Natural killer cell (primary cell): ENCODE results near the gene OR6J1. TPM values are rescaled to one million over a fixed set of nuclear protein-coding genes. Genes with fewer than 3 reads are reported as not detected.
"Not testable (repeated sequence)": the region's sequence is repeated elsewhere in the genome, so short reads cannot be mapped to it uniquely, and the experiment has no call there.

ENCODE experiments used
- ATAC-seq, 3 donors: fragments of 150-1000 bp in 2 of 3; fragments of 200-7000 bp in 1 of 3; cut with Tn5 transposase; 1 replicate in 1 of 3; 2 replicates in 2 of 3; pipeline ENCODE4 v1.10.0; 2021; ENCODE audit warnings: mild to moderate bottlenecking in 2 of 3, moderate library complexity in 2 of 3
- DNase-seq, 2 donors: peaks; one replicate each; pipeline versions ENCODE4 v3.0.0 to v3.0.0-alpha.2; 2013 to 2021; ENCODE audit warnings: mixed read lengths in 1 of 2
- H3K27ac ChIP-seq: one replicate; pipeline ENCODE4 v1.5.1; 2013; ENCODE audit warnings: mild to moderate bottlenecking, low read length
- H3K27me3 ChIP-seq: one replicate; pipeline ENCODE4 v1.6.1; 2013; ENCODE audit warnings: low read length; ENCODE audit not compliant: control insufficient read depth, insufficient read depth
- H3K36me3 ChIP-seq: one replicate; pipeline ENCODE4 v1.6.1; 2013; ENCODE audit warnings: low read length; ENCODE audit not compliant: control insufficient read depth, insufficient read depth
- H3K4me1 ChIP-seq: one replicate; pipeline ENCODE4 v1.6.1; 2013; ENCODE audit warnings: low read length; ENCODE audit not compliant: control insufficient read depth, insufficient read depth
- H3K4me3 ChIP-seq: one replicate; pipeline ENCODE4 v1.5.1; 2013; ENCODE audit warnings: low read length
- H3K9me3 ChIP-seq: one replicate; pipeline ENCODE4 v1.6.1; 2013; ENCODE audit warnings: low read length; ENCODE audit not compliant: control insufficient read depth, insufficient read depth
- H3K27ac Mint-ChIP-seq, 2 donors: one replicate each; pipeline ENCODE4 v1.8.0; 2022; ENCODE audit warnings: mild to moderate bottlenecking in 2 of 2, mixed read lengths in 2 of 2, moderate library complexity in 1 of 2
- H3K27me3 Mint-ChIP-seq, 2 donors: one replicate each; pipeline ENCODE4 v1.8.0; 2022; ENCODE audit warnings: low read depth in 2 of 2, mixed read lengths in 2 of 2
- H3K36me3 Mint-ChIP-seq: one replicate; pipeline ENCODE4 v1.8.0; 2022; ENCODE audit warnings: mixed read lengths
- H3K4me1 Mint-ChIP-seq, 2 donors: one replicate each; pipeline ENCODE4 v1.8.0; 2022; ENCODE audit warnings: mixed read lengths in 2 of 2
- H3K4me3 Mint-ChIP-seq: one replicate; pipeline ENCODE4 v1.8.0; 2022; ENCODE audit warnings: mild to moderate bottlenecking, moderate library complexity, mixed read lengths
- H3K9me3 Mint-ChIP-seq, 2 donors: one replicate each; pipeline ENCODE4 v1.8.0; 2022; ENCODE audit warnings: mixed read lengths in 2 of 2
- WGBS: methylation state at CpG from one replicate; pipeline ENCODE4 v1.1.7; 2013; ENCODE audit warnings: missing lambda C conversion rate; ENCODE audit not compliant: insufficient coverage; 5-methylcytosine and 5-hydroxymethylcytosine counted together
- intact Hi-C: fragments of 100-400 bp; cut with micrococcal nuclease; formaldehyde crosslinking; loops from one replicate; pipeline ENCODE4 v1.14.2; 2022
- total RNA-seq, 4 donors: library from RNA; stranded (reverse); fragments of 120-200 nt in 1 of 4; gene quantifications; one replicate each; pipeline versions ENCODE4 v1.2.3 to v1.2.4, GENCODE V29; 2013 to 2022
- TF ChIP-seq, protein P1 (sequence below): fragments of 200-600 bp; IDR thresholded peaks from one replicate; pipeline ENCODE4 v1.8.0; 2022; ENCODE audit warnings: antibody characterized with exemption

OR6J1 gene
- total RNA-seq, 3 donors from 2014 or later (not counting 1 experiment from before 2014, with no cell fraction given), result not detected

DNA sequence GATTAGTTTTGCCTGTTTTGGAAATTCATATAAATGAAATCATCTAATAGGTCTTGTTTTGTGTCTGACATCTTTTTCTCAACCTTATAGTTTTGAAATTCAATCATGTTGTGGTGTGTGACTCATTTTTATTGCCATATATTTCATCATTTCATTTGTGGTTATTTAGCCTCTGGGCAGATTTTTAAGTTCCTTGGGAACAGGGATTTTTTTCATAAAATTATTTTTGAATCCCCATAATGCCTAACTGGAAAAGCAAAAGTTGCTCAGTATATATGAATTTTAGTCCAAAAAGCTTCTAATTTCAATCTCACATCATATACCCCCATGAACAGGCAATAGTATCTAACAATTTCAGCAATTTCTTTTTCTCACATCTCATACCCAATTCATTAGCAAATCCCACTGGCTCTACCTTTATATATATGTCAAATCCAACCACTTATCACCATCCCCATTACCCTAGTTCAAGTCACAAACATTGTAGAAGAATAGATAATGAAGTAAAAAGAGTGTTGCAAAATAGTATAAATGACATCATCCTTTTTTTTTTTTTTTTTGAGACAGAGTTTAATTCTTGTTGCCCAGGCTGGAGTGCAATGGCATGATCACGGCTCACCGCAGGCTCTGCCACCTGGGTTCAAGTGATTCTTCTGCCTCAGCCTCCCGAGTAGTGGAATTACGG is 2.6 kb upstream of the OR6J1 start:
- Mint-ChIP-seq H3K9me3 (no peaks in the 10 kb centered on the region), H3K4me1 (no peaks in the 10 kb centered on the region), H3K27ac (no peak overlapping the region), H3K36me3 (no peaks in the 10 kb centered on the region), H3K4me3 (no peak overlapping the region), H3K27me3 (peaks cover 2 to 10% of the 10 kb centered on the region in 2 donors)
- intact Hi-C loops, result no loop called here
- ATAC-seq (no peak), DNase-seq (no peak)
- TF ChIP-seq, protein P1, sequence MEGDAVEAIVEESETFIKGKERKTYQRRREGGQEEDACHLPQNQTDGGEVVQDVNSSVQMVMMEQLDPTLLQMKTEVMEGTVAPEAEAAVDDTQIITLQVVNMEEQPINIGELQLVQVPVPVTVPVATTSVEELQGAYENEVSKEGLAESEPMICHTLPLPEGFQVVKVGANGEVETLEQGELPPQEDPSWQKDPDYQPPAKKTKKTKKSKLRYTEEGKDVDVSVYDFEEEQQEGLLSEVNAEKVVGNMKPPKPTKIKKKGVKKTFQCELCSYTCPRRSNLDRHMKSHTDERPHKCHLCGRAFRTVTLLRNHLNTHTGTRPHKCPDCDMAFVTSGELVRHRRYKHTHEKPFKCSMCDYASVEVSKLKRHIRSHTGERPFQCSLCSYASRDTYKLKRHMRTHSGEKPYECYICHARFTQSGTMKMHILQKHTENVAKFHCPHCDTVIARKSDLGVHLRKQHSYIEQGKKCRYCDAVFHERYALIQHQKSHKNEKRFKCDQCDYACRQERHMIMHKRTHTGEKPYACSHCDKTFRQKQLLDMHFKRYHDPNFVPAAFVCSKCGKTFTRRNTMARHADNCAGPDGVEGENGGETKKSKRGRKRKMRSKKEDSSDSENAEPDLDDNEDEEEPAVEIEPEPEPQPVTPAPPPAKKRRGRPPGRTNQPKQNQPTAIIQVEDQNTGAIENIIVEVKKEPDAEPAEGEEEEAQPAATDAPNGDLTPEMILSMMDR, result no peak
- Histone ChIP-seq H3K9me3 (no peaks in the 10 kb centered on the region), H3K4me1 (no peaks in the 10 kb centered on the region), H3K4me3 (no peak overlapping the region), H3K27ac (no peak overlapping the region), H3K36me3 (no peaks in the 10 kb centered on the region), H3K27me3 (no peaks in the 10 kb centered on the region)
- 90% methylated on average over 4 of the region's 4 CpGs for whole genome bisulfite sequencing

DNA sequence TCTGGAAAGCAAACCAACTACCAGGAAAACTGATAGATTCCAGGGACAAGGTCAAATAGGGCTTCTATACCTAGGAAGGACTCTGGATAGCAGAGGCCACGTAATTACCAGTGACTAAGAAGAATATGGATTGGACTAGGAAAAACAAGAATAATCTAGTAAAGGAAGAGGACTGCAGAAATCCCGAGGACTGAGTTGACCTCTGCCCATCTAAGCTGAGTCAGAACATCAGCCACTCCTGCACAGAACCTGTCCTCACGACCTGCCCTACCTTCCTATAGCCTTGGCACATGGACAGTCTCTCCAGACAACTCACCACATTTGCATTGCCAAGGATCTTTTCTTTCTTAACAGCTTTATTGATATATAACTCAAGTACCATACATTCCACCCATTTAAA is 2.3 kb downstream of the OR6J1 start:
- Histone ChIP-seq H3K4me1 (no peaks in the 10 kb centered on the region), H3K27me3 (no peaks in the 10 kb centered on the region), H3K27ac (no peak overlapping the region), H3K4me3 (no peak overlapping the region), H3K36me3 (no peaks in the 10 kb centered on the region), H3K9me3 (no peaks in the 10 kb centered on the region)
- TF ChIP-seq, protein P1, result no peak
- DNase-seq, result no peak
- no peak overlapping the region for H3K4me3 Mint-ChIP-seq
- no peaks in the 10 kb centered on the region for H3K4me1 Mint-ChIP-seq
- no peaks in the 10 kb centered on the region for H3K9me3 Mint-ChIP-seq
- no peaks in the 10 kb centered on the region for H3K36me3 Mint-ChIP-seq
- ATAC-seq, result no peak
- WGBS, result 78% methylated on average over 3 of the region's 3 CpGs
- intact Hi-C loops, result no loop called here
- H3K27me3 Mint-ChIP-seq, result peaks cover 0 to 4% of the 10 kb centered on the region in 2 donors
- no peak overlapping the region for H3K27ac Mint-ChIP-seq

DNA sequence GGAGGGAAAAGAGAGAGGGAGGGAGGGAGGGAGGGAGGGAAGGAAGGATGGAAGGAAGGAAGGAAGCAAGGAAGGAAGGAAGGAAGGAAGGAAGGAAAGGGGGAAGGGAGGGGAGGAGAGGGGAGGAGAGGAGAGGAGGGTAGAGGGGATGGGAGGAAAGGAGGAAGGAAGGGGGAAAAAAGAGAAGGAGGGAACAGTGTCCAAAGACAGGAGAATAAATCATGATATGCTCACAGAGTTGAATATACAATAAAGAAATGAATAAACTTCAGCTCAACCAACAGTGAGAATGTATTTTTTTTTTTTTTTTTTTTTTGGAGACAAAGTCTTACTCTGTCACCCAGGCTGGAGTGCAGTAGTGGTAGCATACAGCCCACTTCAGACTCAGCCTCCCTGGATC is 4.0 kb downstream of the OR6J1 start:
- TF ChIP-seq, protein P1, result no peak
- no peaks in the 10 kb centered on the region for H3K36me3 ChIP-seq
- DNase-seq (no peak), ATAC-seq (no peak)
- no peaks in the 10 kb centered on the region for H3K27me3 ChIP-seq
- Mint-ChIP-seq H3K36me3 (no peaks in the 10 kb centered on the region), H3K4me3 (no peak overlapping the region), H3K4me1 (no peaks in the 10 kb centered on the region), H3K27me3 (peaks cover 0 to 4% of the 10 kb centered on the region in 2 donors), H3K9me3 (no peaks in the 10 kb centered on the region), H3K27ac (no peak overlapping the region)
- no peaks in the 10 kb centered on the region for H3K4me1 ChIP-seq
- no peaks in the 10 kb centered on the region for H3K9me3 ChIP-seq
- H3K4me3 ChIP-seq, result no peak overlapping the region
- no peak overlapping the region for H3K27ac ChIP-seq
- intact Hi-C loops, result no loop called here

DNA sequence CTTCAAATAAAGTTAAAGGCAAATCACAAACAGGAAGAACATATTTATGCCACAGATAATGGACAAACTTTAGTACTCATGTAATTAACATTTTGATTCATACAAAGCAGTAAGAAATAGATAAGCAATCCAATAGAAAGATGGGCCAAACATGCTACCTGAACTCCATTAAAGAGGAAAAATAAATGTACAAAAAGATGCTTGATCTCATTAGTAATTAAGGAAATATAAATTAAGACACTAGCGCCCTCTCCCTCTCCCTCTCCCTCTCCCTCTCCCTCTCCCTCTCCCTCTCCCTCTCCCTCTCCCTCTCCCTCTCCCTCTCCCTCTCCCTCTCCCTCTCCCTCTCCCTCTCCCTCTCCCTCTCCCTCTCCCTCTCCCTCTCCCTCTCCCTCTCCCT is 8.2 kb downstream of the OR6J1 start:
- H3K4me3 Mint-ChIP-seq, H3K9me3 ChIP-seq, H3K9me3 Mint-ChIP-seq, intact Hi-C loops, H3K27ac ChIP-seq, DNase-seq, H3K4me1 ChIP-seq, H3K4me3 ChIP-seq, H3K36me3 Mint-ChIP-seq, H3K27ac Mint-ChIP-seq, ATAC-seq, H3K36me3 ChIP-seq, H3K27me3 ChIP-seq, H3K4me1 Mint-ChIP-seq: not testable (repeated sequence)
- WGBS, result no CpG with 5 or more reads among the region's 1 CpG
- peaks cover 7 to 17% of the 10 kb centered on the region in 2 donors for H3K27me3 Mint-ChIP-seq
